ENCODE data around the gene C6orf62.

- TF ChIP-seq, protein P1, sequence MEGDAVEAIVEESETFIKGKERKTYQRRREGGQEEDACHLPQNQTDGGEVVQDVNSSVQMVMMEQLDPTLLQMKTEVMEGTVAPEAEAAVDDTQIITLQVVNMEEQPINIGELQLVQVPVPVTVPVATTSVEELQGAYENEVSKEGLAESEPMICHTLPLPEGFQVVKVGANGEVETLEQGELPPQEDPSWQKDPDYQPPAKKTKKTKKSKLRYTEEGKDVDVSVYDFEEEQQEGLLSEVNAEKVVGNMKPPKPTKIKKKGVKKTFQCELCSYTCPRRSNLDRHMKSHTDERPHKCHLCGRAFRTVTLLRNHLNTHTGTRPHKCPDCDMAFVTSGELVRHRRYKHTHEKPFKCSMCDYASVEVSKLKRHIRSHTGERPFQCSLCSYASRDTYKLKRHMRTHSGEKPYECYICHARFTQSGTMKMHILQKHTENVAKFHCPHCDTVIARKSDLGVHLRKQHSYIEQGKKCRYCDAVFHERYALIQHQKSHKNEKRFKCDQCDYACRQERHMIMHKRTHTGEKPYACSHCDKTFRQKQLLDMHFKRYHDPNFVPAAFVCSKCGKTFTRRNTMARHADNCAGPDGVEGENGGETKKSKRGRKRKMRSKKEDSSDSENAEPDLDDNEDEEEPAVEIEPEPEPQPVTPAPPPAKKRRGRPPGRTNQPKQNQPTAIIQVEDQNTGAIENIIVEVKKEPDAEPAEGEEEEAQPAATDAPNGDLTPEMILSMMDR (conservative IDR thresholded peaks at IDR 0.05; ENCODE audit: low read depth in 2 of 2), result no peak
- no peak for TF ChIP-seq EZH2phosphoT487 (IDR thresholded peaks at IDR 0.05; ENCODE audit: unreplicated experiment)
- TF ChIP-seq, protein P2, sequence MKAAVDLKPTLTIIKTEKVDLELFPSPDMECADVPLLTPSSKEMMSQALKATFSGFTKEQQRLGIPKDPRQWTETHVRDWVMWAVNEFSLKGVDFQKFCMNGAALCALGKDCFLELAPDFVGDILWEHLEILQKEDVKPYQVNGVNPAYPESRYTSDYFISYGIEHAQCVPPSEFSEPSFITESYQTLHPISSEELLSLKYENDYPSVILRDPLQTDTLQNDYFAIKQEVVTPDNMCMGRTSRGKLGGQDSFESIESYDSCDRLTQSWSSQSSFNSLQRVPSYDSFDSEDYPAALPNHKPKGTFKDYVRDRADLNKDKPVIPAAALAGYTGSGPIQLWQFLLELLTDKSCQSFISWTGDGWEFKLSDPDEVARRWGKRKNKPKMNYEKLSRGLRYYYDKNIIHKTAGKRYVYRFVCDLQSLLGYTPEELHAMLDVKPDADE (IDR thresholded peaks at IDR 0.05), result no peak
- no peak for TF ChIP-seq POLR2AphosphoS5 (IDR thresholded peaks at IDR 0.05; ENCODE audit: low read depth)
- TF ChIP-seq EZH2 (IDR thresholded peaks at IDR 0.05; ENCODE audit: low read depth, unreplicated experiment), result no peak
- no peak for TF ChIP-seq NANOG (IDR thresholded peaks at IDR 0.05; ENCODE audit: borderline replicate concordance)
- TF ChIP-seq, protein P3, sequence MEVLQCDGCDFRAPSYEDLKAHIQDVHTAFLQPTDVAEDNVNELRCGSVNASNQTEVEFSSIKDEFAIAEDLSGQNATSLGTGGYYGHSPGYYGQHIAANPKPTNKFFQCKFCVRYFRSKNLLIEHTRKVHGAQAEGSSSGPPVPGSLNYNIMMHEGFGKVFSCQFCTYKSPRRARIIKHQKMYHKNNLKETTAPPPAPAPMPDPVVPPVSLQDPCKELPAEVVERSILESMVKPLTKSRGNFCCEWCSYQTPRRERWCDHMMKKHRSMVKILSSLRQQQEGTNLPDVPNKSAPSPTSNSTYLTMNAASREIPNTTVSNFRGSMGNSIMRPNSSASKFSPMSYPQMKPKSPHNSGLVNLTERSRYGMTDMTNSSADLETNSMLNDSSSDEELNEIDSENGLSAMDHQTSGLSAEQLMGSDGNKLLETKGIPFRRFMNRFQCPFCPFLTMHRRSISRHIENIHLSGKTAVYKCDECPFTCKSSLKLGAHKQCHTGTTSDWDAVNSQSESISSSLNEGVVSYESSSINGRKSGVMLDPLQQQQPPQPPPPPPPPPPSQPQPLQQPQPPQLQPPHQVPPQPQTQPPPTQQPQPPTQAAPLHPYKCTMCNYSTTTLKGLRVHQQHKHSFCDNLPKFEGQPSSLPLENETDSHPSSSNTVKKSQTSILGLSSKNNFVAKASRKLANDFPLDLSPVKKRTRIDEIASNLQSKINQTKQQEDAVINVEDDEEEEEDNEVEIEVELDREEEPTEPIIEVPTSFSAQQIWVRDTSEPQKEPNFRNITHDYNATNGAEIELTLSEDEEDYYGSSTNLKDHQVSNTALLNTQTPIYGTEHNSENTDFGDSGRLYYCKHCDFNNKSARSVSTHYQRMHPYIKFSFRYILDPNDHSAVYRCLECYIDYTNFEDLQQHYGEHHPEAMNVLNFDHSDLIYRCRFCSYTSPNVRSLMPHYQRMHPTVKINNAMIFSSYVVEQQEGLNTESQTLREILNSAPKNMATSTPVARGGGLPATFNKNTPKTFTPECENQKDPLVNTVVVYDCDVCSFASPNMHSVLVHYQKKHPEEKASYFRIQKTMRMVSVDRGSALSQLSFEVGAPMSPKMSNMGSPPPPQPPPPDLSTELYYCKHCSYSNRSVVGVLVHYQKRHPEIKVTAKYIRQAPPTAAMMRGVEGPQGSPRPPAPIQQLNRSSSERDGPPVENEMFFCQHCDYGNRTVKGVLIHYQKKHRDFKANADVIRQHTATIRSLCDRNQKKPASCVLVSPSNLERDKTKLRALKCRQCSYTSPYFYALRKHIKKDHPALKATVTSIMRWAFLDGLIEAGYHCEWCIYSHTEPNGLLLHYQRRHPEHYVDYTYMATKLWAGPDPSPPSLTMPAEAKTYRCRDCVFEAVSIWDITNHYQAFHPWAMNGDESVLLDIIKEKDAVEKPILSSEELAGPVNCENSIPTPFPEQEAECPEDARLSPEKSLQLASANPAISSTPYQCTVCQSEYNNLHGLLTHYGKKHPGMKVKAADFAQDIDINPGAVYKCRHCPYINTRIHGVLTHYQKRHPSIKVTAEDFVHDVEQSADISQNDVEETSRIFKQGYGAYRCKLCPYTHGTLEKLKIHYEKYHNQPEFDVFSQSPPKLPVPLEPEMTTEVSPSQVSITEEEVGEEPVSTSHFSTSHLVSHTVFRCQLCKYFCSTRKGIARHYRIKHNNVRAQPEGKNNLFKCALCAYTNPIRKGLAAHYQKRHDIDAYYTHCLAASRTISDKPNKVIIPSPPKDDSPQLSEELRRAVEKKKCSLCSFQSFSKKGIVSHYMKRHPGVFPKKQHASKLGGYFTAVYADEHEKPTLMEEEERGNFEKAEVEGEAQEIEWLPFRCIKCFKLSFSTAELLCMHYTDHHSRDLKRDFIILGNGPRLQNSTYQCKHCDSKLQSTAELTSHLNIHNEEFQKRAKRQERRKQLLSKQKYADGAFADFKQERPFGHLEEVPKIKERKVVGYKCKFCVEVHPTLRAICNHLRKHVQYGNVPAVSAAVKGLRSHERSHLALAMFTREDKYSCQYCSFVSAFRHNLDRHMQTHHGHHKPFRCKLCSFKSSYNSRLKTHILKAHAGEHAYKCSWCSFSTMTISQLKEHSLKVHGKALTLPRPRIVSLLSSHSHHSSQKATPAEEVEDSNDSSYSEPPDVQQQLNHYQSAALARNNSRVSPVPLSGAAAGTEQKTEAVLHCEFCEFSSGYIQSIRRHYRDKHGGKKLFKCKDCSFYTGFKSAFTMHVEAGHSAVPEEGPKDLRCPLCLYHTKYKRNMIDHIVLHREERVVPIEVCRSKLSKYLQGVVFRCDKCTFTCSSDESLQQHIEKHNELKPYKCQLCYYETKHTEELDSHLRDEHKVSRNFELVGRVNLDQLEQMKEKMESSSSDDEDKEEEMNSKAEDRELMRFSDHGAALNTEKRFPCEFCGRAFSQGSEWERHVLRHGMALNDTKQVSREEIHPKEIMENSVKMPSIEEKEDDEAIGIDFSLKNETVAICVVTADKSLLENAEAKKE (CRISPR knock-in tag; IDR thresholded peaks at IDR 0.05), result no peak
- no peak for TF ChIP-seq ZNF331 (CRISPR knock-in tag; IDR thresholded peaks at IDR 0.05; ENCODE audit: low read depth)
- no peak for TF ChIP-seq STAT1 (IDR thresholded peaks at IDR 0.05; ENCODE audit: unreplicated experiment)
- TF ChIP-seq REST (IDR thresholded peaks at IDR 0.05; ENCODE audit: unreplicated experiment), result no peak
These were observed 29.0 kb downstream of the C6orf62 start for GRCh38 chr6:24689964-24690363.
